WI38 (cell line): Measurements from ENCODE around the gene TTBK1.

ENCODE experiments used
- H3K4me3 ChIP-seq: 2 replicates; pipeline ENCODE4 v1.5.1; 2011; ENCODE audit warnings: low read depth, mild to moderate bottlenecking, control low read depth, low read length
- TF ChIP-seq, protein P1 (sequence below): IDR thresholded peaks from 2 replicates; pipeline ENCODE4 v1.5.1; 2012; ENCODE audit warnings: low read depth, mild to moderate bottlenecking, control low read depth, low read length

The TTBK1 gene

DNA sequence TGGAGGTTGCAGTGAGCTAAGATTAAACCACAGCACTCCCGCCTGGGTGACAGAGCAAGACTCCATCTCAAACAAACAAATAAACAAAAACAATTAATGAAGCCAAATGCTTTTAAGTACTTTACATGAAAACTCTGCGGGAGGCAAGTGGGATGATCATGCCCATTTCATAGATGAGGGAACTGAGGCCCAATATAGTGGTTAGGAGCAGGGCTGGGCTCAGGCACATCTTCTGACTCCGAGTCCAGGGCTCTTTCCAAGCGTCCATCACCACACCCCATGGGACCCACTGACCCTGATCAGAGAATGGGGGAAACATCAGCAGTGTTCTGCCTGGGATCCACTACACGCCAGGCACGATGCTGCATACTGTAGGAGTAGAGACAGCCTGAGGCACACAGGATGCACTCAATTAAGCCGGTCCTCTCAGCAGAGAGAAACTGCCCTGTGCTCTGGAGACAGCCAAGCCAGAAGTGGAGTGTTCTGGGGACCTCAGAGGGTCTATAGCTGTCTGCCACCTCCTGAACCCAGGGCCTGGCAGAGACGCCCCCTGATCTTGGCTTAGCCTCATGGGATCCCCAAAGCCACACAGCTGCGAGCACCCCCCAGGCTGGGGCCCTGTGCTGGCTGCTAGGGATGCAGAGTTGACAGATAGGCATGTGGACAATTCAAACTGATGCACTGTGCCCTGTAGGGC, 13.5 kb downstream of the TTBK1 start:
- TF ChIP-seq, protein P1, sequence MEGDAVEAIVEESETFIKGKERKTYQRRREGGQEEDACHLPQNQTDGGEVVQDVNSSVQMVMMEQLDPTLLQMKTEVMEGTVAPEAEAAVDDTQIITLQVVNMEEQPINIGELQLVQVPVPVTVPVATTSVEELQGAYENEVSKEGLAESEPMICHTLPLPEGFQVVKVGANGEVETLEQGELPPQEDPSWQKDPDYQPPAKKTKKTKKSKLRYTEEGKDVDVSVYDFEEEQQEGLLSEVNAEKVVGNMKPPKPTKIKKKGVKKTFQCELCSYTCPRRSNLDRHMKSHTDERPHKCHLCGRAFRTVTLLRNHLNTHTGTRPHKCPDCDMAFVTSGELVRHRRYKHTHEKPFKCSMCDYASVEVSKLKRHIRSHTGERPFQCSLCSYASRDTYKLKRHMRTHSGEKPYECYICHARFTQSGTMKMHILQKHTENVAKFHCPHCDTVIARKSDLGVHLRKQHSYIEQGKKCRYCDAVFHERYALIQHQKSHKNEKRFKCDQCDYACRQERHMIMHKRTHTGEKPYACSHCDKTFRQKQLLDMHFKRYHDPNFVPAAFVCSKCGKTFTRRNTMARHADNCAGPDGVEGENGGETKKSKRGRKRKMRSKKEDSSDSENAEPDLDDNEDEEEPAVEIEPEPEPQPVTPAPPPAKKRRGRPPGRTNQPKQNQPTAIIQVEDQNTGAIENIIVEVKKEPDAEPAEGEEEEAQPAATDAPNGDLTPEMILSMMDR, result no peak
- no peak overlapping the region for H3K4me3 ChIP-seq

DNA sequence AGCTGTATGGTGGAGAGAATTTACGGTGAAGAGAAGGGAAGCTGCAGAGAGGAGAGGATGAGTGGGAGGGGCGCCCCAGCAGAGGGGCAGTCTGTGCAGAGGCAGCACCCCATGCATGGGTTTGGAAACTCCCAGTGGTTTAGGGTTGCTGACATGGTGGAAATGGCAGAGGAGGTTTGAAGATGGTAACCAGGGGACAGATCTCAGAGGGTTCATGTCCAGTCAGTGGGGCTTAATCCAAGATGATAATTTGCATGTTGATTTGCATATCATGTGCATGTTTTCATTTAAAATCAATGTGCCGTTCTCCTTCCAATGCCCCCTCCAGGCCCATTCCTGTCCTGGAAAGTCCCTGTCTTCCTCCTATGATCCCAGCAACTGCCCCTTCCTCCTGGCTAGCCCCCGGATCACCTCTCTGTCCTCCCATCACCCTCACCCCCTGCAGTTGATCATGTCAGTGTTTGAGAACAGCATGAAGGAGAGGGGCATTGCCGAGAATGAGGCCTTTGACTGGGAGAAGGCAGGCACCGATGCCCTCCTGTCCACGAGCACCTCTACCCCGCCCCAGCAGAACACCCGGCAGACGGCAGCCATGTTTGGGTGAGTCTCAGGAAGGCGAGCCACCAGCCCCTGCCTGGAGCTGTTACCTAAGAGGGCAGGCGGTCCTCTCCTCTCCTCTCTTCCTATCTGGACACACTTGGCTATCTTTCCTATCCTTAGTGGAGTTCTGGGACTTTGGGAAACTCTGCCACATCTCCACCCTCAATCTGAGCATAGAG, 14.3 kb downstream of the TTBK1 start:
- TF ChIP-seq, protein P1, result no peak

DNA sequence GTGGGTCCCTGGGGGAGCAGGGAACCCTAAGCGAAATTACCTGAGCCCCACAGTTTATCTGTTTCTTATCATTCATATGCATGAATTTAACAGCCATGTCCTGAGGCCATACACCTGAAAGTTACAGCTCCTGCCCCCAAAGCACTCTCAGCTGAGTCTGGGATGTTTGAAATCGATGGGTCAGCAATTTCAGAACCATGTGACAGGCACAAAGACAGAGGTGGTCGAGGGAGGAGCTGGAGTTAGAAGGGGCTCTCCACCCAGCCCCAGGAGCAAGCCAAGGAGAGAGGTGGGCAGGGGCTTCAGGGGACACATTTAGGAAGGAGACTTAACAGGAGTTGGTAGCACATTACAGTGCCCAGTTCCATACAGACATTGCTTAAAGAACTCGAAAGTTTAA, 14.9 kb downstream of the TTBK1 start:
- H3K4me3 ChIP-seq, result no peak overlapping the region
- TF ChIP-seq, protein P1, result no peak

More for the DNA sequence above, 14.3 kb downstream of the TTBK1 start:
- no peak overlapping the region for H3K4me3 ChIP-seq

DNA sequence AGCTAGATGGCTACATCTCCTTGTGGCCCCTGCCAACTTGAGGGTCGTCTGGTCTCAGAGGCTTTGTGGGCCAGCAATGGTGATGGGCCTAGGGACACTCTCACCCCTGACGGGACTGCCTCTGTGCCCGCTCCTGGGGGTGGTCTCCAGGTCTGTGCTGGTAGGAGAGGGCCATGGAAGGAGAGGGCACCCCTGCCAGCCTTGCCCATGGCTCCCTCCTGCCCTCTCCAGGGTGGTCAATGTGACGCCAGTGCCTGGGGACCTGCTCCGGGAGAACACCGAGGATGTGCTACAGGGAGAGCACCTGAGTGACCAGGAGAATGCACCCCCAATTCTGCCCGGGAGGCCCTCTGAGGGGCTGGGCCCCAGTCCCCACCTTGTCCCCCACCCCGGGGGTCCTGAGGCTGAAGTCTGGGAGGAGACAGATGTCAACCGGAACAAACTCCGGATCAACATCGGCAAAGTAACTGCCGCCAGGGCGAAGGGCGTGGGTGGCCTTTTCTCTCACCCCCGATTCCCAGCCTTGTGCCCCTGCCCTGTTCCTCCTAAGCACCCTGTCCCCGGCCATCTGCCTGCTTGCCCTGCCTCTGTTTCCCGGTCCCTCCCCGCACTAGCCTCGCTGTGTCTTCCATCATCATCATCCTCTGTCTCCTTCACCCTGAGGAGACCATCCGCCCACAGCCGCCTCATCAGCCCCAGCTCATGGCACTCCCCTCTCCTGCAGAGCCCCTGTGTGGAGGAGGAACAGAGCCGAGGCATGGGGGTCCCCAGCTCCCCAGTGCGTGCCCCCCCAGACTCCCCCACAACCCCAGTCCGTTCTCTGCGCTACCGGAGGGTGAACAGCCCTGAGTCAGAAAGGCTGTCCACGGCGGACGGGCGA, 15.8 kb downstream of the TTBK1 start:
- TF ChIP-seq, protein P1, result no peak
- no peak overlapping the region for H3K4me3 ChIP-seq

DNA sequence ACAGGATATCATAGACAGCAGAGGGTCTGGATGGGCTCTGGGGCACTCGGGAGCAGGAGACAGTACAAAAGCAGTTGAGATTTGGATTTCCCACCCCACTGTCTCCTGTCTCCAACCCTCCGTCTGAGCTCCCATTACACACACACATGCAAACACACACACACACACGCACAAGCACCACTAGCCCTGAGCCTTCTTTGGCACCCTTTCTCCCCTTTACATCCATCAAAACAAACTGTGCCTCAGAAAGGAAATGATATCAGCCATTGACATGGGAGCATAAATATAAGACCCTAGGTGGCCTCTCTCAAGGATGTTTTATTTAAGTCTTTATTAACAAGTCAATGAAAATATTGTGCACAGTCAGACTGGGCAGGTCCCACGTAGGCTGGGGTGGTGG, 17.5 kb downstream of the TTBK1 start:
- TF ChIP-seq, protein P1, result no peak
- H3K4me3 ChIP-seq, result no peak overlapping the region

DNA sequence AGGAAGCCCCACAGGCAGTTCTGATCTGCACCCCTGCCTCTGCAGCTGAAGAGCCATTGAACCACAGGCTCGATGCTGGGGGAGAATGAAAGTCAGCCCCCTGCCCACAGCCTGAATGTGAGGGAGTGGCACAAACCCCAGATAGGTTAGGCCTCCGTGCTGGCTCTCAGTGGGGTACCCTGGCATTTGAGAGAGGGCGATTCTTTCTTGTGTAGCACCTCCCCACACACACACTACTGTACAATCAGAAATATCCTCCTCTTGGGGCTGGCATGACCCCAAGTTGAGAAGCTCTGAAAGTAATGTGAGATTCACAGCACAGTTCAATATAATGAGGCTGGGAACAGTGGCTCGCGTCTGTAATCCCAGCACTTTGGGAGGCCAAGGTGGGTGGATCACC, 17.9 kb downstream of the TTBK1 start:
- no peak overlapping the region for H3K4me3 ChIP-seq
- TF ChIP-seq, protein P1, result no peak
